CD4-positive, CD25-positive, alpha-beta regulatory T cell (primary cell): ENCODE measurements around the gene SCUBE1. TPM values are rescaled to one million over a fixed set of nuclear protein-coding genes. Genes with fewer than 3 reads are reported as not detected.
A peak's percentile ranks its signal among the peaks of the same experiment; 100 is the strongest.

Experiments
- ATAC-seq, 2 donors: fragments of 150-1000 bp; cut with Tn5 transposase; one replicate each; pipeline ENCODE4 v1.10.0; 2021; ENCODE audit warnings: low read depth in 2 of 2, moderate number of reproducible peaks in 2 of 2, moderate library complexity in 1 of 2
- DNase-seq, 3 donors: peaks; one replicate each; pipeline versions ENCODE4 v3.0.0 to v3.0.0-alpha.2; 2012 to 2022; ENCODE audit warnings: mixed read lengths in 1 of 3
- H3K27ac ChIP-seq: one replicate; pipeline ENCODE4 v1.7.0; 2013; ENCODE audit warnings: mild to moderate bottlenecking, low read length; ENCODE audit not compliant: insufficient read depth, poor library complexity, severe bottlenecking
- H3K27me3 ChIP-seq: one replicate; pipeline ENCODE4 v1.7.0; 2013; ENCODE audit warnings: low read length; ENCODE audit not compliant: control insufficient read depth, insufficient read depth
- H3K36me3 ChIP-seq: one replicate; pipeline ENCODE4 v1.7.0; 2013; ENCODE audit warnings: mild to moderate bottlenecking, low read length, moderate library complexity; ENCODE audit not compliant: control insufficient read depth, insufficient read depth
- H3K4me1 ChIP-seq: 2 replicates; pipeline ENCODE4 v1.7.0; 2013; ENCODE audit warnings: mild to moderate bottlenecking, low read length; ENCODE audit not compliant: insufficient read depth, control insufficient read depth, poor library complexity, severe bottlenecking
- H3K4me3 ChIP-seq: one replicate; pipeline ENCODE4 v1.7.0; 2013; ENCODE audit warnings: low read depth, mild to moderate bottlenecking, low read length, moderate library complexity
- H3K9me3 ChIP-seq, 2 experiments: 1 replicate in 1 of 2; 2 replicates in 1 of 2; pipeline ENCODE4 v1.7.0; 2013; ENCODE audit warnings: low read length in 2 of 2, mild to moderate bottlenecking in 1 of 2, moderate library complexity in 1 of 2; ENCODE audit not compliant: control insufficient read depth in 2 of 2
- H3K27ac Mint-ChIP-seq, 3 donors: one replicate each; pipeline ENCODE4 v1.8.0; 2020 to 2022; ENCODE audit warnings: mild to moderate bottlenecking in 3 of 3, mixed read lengths in 3 of 3, moderate library complexity in 2 of 3
- H3K27me3 Mint-ChIP-seq: one replicate; pipeline ENCODE4 v1.8.0; 2022; ENCODE audit warnings: mild to moderate bottlenecking, mixed read lengths
- H3K36me3 Mint-ChIP-seq: one replicate; pipeline ENCODE4 v1.8.0; 2020; ENCODE audit warnings: mixed read lengths
- H3K4me1 Mint-ChIP-seq, 4 donors: one replicate each; pipeline ENCODE4 v1.8.0; 2020 to 2022; ENCODE audit warnings: mixed read lengths in 4 of 4, mild to moderate bottlenecking in 1 of 4
- H3K4me3 Mint-ChIP-seq, 4 donors: one replicate each; pipeline ENCODE4 v1.8.0; 2020 to 2022; ENCODE audit warnings: mild to moderate bottlenecking in 4 of 4, mixed read lengths in 4 of 4, moderate library complexity in 3 of 4
- H3K9me3 Mint-ChIP-seq, 7 donors: one replicate each; pipeline ENCODE4 v1.8.0; 2020 to 2022; ENCODE audit warnings: mixed read lengths in 7 of 7, mild to moderate bottlenecking in 3 of 7, moderate library complexity in 2 of 7
- polyA plus RNA-seq, 4 donors: library from polyadenylated mRNA; unstranded; fragments of 300-500 nt; fragmentation: Illumina TruSeq; gene quantifications; one replicate each; pipeline ENCODE4 v1.2.3, GENCODE V29; 2021
- total RNA-seq: library from RNA; stranded (reverse); gene quantifications from one replicate; pipeline ENCODE4 v1.2.3, GENCODE V29; 2022

The SCUBE1 gene
- total and polyA plus RNA-seq, 5 donors from 2014 or later: 0.74 TPM; not detected in 4

GRCh38 chr22:43164636-43165035 is 178.5 kb downstream of the SCUBE1 start:
- no peak for ATAC-seq
- no peaks in the 10 kb centered on the region for H3K27me3 Mint-ChIP-seq
- H3K36me3 Mint-ChIP-seq: no peaks in the 10 kb centered on the region
- Histone ChIP-seq H3K27ac (no peak overlapping the region), H3K36me3 (peaks cover 9% of the 10 kb centered on the region), H3K4me1 (no peaks in the 10 kb centered on the region), H3K4me3 (no peak overlapping the region), H3K27me3 (no peaks in the 10 kb centered on the region), H3K9me3 (no peaks in the 10 kb centered on the region)
- no peak overlapping the region for H3K4me3 Mint-ChIP-seq
- no peak for DNase-seq
- peaks cover 0 to 13% (median 1%) of the 10 kb centered on the region in 4 donors for H3K4me1 Mint-ChIP-seq
- no peak overlapping the region for H3K27ac Mint-ChIP-seq
- H3K9me3 Mint-ChIP-seq: no peaks in the 10 kb centered on the region

- Mint-ChIP-seq H3K27me3 (no peaks in the 10 kb centered on the region), H3K36me3 (no peaks in the 10 kb centered on the region)
These were observed 179.9 kb downstream of the SCUBE1 start for GRCh38 chr22:43163241-43163795.

GRCh38 chr22:43162412-43163150 is 180.6 kb downstream of the SCUBE1 start:
- no peaks in the 10 kb centered on the region for H3K4me1 ChIP-seq
- H3K4me3 Mint-ChIP-seq: no peak overlapping the region
- H3K27ac ChIP-seq: no peak overlapping the region
- H3K27ac Mint-ChIP-seq: no peak overlapping the region
- no peak for ATAC-seq
- H3K4me1 Mint-ChIP-seq: peaks cover 0 to 17% (median 3%) of the 10 kb centered on the region in 4 donors
- H3K27me3 ChIP-seq: no peaks in the 10 kb centered on the region
- no peak overlapping the region for H3K4me3 ChIP-seq
- H3K36me3 Mint-ChIP-seq: no peaks in the 10 kb centered on the region
- H3K9me3 Mint-ChIP-seq: no peaks in the 10 kb centered on the region
- H3K9me3 ChIP-seq: no peaks in the 10 kb centered on the region
- no peak for DNase-seq
- H3K27me3 Mint-ChIP-seq: no peaks in the 10 kb centered on the region
- H3K36me3 ChIP-seq: peaks cover 4% of the 10 kb centered on the region

More at GRCh38 chr22:43163241-43163795, 179.9 kb downstream of the SCUBE1 start:
- Histone ChIP-seq H3K4me1 (no peaks in the 10 kb centered on the region), H3K27ac (no peak overlapping the region), H3K36me3 (peaks cover 7% of the 10 kb centered on the region), H3K4me3 (no peak overlapping the region), H3K27me3 (no peaks in the 10 kb centered on the region), H3K9me3 (no peaks in the 10 kb centered on the region)
- ATAC-seq (no peak), DNase-seq (no peak)
- Mint-ChIP-seq H3K4me3 (no peak overlapping the region), H3K27ac (no peak overlapping the region), H3K4me1 (peaks cover 0 to 17% (median 3%) of the 10 kb centered on the region in 4 donors), H3K9me3 (no peaks in the 10 kb centered on the region)

GRCh38 chr22:43160497-43161126 is 182.6 kb downstream of the SCUBE1 start:
- Mint-ChIP-seq H3K27ac (no peak overlapping the region), H3K36me3 (no peaks in the 10 kb centered on the region), H3K27me3 (no peaks in the 10 kb centered on the region), H3K9me3 (no peaks in the 10 kb centered on the region), H3K4me3 (no peak overlapping the region), H3K4me1 (peaks cover 0 to 17% (median 3%) of the 10 kb centered on the region in 4 donors)
- Histone ChIP-seq H3K4me1 (no peaks in the 10 kb centered on the region), H3K36me3 (peaks cover 4% of the 10 kb centered on the region), H3K4me3 (no peak overlapping the region), H3K9me3 (no peaks in the 10 kb centered on the region), H3K27me3 (no peaks in the 10 kb centered on the region), H3K27ac (no peak overlapping the region)
- ATAC-seq (no peak), DNase-seq (no peak)

GRCh38 chr22:43159484-43160178 is 183.5 kb downstream of the SCUBE1 start:
- no peak overlapping the region for H3K27ac Mint-ChIP-seq
- H3K4me1 Mint-ChIP-seq: peaks cover 0 to 17% (median 3%) of the 10 kb centered on the region in 4 donors
- Histone ChIP-seq H3K4me3 (no peak overlapping the region), H3K9me3 (no peaks in the 10 kb centered on the region), H3K27me3 (no peaks in the 10 kb centered on the region), H3K27ac (no peak overlapping the region), H3K36me3 (peaks cover 4% of the 10 kb centered on the region), H3K4me1 (no peaks in the 10 kb centered on the region)
- no peaks in the 10 kb centered on the region for H3K9me3 Mint-ChIP-seq
- no peaks in the 10 kb centered on the region for H3K27me3 Mint-ChIP-seq
- no peak for DNase-seq
- H3K4me3 Mint-ChIP-seq: no peak overlapping the region
- no peaks in the 10 kb centered on the region for H3K36me3 Mint-ChIP-seq
- ATAC-seq: no peak

GRCh38 chr22:43158778-43159483 is 184.2 kb downstream of the SCUBE1 start:
- Mint-ChIP-seq H3K36me3 (no peaks in the 10 kb centered on the region), H3K4me1 (peaks cover 0 to 12% (median 3%) of the 10 kb centered on the region in 4 donors), H3K9me3 (no peaks in the 10 kb centered on the region), H3K27me3 (no peaks in the 10 kb centered on the region), H3K4me3 (no peak overlapping the region), H3K27ac (peak overlapping the region in 1 of 3 donors; percentile 69)
- peaks cover 1% of the 10 kb centered on the region for H3K4me1 ChIP-seq
- H3K27me3 ChIP-seq: no peaks in the 10 kb centered on the region
- H3K4me3 ChIP-seq: no peak overlapping the region
- no peak overlapping the region for H3K27ac ChIP-seq
- peaks cover 4% of the 10 kb centered on the region for H3K36me3 ChIP-seq
- no peak for ATAC-seq
- DNase-seq: no peak
- H3K9me3 ChIP-seq: no peaks in the 10 kb centered on the region

- Mint-ChIP-seq H3K27ac (peak overlapping the region in 1 of 3 donors; percentile 69), H3K36me3 (no peaks in the 10 kb centered on the region)
These were observed 185.2 kb downstream of the SCUBE1 start for GRCh38 chr22:43157874-43158546.

More at GRCh38 chr22:43157874-43158546, 185.2 kb downstream of the SCUBE1 start:
- Histone ChIP-seq H3K36me3 (peaks cover 4% of the 10 kb centered on the region), H3K27ac (no peak overlapping the region), H3K27me3 (no peaks in the 10 kb centered on the region), H3K4me1 (peaks cover 6% of the 10 kb centered on the region), H3K4me3 (no peak overlapping the region), H3K9me3 (no peaks in the 10 kb centered on the region)
- no peak overlapping the region for H3K4me3 Mint-ChIP-seq
- no peak for DNase-seq
- peaks cover 0 to 12% (median 3%) of the 10 kb centered on the region in 4 donors for H3K4me1 Mint-ChIP-seq
- H3K9me3 Mint-ChIP-seq: no peaks in the 10 kb centered on the region
- no peaks in the 10 kb centered on the region for H3K27me3 Mint-ChIP-seq
- ATAC-seq: no peak
